NCI-H748 treated with DMSO at 0.1 percent for 48 hours (cell line): ENCODE results near the gene CD59.

ENCODE experiments used
- DNase-seq: peaks from one replicate; lab custom pipeline; 2025; lab: John Stamatoyannopoulos, UW

The CD59 gene

DNA sequence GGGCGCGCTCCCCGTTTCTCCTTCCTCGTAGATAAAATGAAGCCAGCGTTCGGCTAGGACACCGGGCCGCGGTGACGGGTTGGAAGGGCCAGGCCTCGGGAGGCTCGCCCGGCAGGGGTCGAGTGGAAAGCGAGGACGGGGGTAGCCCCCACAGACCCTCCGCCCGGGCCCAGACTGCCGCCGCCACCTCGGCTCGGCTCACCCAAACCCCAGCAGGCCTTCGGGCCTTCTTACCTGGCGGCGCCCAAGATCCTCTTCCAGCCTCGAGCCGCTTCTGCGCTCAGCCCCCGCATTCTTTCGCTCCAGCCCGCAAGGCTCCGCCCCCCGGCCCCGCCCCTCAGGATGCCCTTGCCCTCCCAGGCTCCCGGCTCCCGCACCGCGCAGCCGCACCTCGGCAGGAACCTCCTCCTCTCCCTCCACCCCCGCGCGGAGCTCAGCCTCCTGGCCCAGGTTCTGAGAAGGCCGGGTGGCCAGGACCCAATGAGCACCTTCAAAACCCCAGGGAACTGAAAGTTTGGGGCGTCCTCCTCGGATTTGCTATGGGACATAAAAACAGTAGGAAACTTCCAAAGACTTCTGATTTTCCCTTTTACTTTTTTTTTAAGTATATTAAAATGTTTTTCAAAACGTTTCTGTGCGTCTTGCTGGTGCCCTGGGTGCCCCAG, at the start of gene CD59:
Gene CD59, minus strand, starts transcription at position 276 of the 665 bp plus-strand sequence. CDS start 13,978 bp downstream, outside the sequence.
- peak; percentile 70 for DNase-seq

DNA sequence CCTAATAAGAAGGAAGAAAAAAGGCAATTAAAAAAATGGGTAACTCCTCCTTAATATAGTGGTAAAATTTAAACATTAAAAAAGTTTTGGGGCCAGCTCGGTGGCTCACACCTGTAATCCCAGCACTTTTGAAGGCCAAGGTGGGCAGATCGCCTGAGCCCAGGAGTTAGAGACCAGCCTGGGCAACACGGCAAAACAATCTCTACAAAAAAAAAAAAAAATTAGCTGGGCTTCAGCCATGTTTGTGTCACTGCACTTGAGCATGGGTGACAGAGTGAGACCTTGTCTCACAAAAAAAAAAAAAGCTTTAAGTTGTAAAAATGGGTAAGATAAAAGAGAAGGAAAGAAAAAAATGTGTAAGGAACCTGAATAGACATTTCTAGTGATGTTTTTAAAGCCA, 49.4 kb upstream of the CD59 start:
- DNase-seq, result no peak

DNA sequence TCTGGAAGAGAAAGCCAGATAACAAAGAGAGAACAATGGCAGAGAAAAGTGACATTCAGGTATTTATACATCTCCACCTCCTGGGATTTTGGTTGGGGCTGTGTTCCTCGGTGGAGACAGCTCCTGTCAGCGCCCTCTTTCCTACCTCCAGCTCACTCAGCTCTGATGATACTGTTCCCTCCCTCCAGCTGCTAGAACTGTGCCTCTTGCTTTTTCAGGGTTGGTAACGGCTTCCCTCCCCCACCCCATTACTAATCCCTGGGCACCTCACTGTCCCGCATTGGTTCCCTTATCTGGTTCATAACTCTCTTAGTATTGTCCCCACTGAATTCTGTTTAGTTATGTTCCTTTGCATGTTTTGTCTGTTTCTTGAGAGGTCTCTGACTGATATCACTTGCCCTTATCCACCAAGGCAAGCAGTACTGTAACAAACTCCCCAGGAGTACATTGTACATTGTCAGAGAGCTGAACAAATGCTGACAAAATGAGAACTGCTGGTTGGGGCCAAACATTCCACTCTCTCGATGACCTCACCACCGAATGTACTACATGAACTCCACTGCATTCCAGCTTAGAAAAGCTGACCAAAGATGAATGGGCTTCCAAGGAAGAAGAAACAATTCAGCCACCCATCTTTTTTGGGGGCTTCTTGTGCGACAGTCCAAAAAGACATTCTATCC, 43.8 kb upstream of the CD59 start:
- no peak for DNase-seq

- no peak for DNase-seq
These were observed 42.5 kb upstream of the CD59 start for GRCh38 chr11:33778675-33779074.

DNA sequence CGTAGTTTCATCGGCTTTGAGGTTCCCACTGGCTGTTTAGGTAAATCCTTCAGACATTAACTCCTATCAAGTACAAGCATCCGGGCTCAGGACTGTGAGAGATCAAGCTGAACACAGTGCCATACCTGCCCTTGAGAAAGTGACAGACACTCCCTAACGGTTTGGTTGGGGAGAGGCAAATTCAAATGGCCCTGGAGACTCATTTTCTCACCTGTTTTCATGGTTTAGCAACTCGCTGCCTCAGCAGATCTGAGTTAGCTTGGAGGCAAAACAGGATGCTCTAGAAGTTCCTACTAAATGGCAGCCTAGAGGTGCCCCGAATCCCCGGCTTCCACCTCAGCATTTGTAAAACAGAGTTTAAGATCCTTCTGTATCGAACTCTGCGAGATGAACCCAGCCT, 41.7 kb upstream of the CD59 start:
- no peak for DNase-seq

GRCh38 chr11:33775832-33776470, 39.7 kb upstream of the CD59 start:
- no peak for DNase-seq

- DNase-seq, result no peak
These were observed 39.2 kb upstream of the CD59 start for GRCh38 chr11:33775467-33775807.

DNA sequence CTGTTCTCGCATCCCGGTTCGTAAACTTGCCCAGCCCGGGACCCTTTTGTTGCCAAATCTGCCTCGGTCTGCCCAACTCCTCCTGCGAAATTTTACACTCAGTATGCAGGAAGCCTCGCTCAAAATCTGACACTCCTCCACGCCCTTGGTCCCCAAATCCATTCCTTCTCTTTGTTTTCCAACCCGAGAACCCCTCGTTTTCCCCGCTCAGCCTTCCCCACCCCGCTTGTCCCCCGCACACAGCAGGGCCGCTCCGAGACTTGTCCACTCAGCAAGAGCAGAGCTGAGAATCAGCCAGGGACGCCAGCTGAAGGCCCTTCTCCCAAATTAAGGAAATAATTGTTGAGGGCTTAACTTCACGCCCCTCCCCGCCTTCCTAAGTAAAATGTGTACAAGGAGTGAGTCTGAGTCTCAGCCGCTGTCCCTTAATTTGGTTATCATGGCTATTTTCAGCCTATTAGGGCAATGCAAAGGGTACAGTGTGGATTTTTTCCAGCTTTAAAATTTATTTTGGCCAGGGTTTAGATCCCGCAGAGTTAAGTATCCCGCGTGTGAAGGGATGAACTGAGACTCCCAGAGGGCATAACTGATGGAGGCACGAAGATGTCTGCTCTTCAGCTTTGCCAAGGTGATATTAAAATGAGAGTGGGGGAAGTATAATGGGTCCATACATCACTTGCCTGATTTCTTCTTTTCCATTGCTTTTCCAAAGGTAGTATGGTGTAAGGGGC, 38.7 kb upstream of the CD59 start:
- no peak for DNase-seq

DNA sequence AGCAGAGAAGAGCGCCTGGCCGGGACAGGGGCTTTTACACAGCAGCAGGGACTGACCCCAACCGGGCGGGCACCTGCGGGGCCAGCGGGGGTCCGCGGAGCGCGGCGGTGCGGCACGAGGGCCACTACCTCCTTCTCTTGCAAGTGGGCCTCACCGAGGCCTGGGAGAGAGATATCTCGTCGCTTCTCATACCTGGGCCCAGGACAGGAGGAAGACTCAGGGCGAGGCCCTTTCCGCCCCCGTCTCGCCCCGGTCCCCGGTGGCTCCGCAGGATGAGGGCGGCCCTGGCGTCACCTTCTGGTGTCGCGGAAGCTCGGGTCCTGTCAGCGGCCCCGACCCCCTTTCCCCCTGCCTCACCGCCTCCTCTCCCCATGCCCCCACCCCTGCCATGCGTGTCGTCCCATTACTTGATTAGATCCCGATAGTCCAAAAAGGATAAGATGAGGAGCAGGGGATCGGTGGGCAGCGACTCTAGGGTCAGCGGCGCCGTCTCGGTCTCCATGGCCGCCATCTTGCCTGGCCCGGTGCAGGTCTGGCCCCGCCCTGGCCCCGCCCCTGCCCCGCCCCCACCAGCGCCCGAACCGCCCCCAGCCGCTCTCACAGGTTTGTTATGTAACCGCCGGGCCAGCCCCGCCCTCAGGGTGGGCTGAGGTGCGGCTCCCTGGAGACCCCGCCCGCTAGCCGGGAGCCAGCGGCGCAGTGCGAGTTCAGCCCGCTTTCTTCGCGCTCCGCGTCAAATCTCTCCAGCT, 37.9 kb upstream of the CD59 start, which contains the start of gene FBXO3:
Gene FBXO3, minus strand, starts transcription at position 534 of the 749 bp plus-strand sequence. Its CDS starts 23 bp downstream, at position 511.
- peak; percentile 84 for DNase-seq

- no peak for DNase-seq
These were observed 37.3 kb upstream of the CD59 start for GRCh38 chr11:33773404-33773986.

DNA sequence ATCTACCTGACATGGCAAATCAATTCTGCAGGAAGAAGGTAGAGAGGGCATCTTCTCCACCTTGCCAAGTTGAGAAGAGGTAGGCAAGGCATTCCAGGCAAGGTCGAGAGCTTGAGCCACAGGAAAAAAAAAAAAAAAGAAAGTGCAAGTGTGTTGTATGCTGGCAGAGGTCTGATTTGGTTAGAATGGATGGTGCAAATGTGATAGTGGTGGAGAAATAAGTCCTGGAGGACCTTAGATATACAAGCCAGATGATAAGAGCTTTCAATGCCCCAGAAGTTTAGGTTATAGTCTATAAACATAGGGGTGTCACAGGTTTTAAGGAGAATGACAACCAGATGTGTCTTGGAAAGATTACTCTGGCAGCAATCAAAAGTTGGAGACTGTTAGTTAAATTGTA, 36.6 kb upstream of the CD59 start:
- DNase-seq, result no peak

DNA sequence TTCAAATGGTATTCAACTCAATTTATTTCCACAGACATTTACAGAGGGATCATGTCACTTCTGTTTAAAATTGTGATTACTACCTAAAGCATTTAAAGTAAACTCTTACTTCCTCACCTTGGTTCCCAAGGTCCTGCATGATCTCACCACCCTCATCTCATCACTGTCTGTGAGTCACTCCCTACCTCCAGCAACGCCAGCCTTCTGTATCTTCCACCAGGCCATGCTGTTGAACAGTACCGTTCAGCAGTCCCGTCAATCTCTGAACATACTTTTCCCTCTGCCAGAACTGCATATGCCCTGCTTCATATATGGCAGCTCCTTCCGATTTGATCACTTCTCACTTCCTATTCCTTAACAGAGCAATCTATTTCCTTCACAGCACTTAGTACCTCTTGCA, 36.1 kb upstream of the CD59 start:
- no peak for DNase-seq

- DNase-seq, result no peak
These were observed 34.0 kb upstream of the CD59 start for GRCh38 chr11:33770236-33770635.

- DNase-seq, result no peak
These were observed 33.3 kb upstream of the CD59 start for GRCh38 chr11:33769542-33769941.

- DNase-seq, result no peak
These were observed 31.4 kb upstream of the CD59 start for GRCh38 chr11:33767624-33768023.

DNA sequence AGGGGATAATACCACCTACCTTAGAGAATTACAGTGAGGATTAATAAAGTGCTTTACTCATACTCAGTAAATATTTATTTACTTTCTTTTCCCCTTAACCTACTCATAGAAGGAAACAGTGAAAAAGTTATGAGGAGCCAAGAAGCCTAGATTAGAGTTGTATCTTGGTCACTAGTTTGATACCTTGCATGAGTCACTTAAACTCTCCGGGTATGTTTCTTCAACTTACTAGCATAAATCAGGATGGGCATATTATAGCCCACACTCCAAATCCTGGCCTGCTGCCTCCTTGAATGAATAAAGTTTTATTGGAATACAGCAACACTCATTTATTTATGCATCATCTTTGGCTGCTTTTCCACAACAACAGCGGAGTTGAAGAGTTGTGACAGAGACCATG, 29.9 kb upstream of the CD59 start:
- DNase-seq, result no peak

- DNase-seq, result no peak
These were observed 25.2 kb upstream of the CD59 start for GRCh38 chr11:33761471-33761870.

GRCh38 chr11:33753304-33753967, 17.2 kb upstream of the CD59 start:
- no peak for DNase-seq

GRCh38 chr11:33751878-33752277, 15.7 kb upstream of the CD59 start:
- no peak for DNase-seq

- DNase-seq, result no peak
These were observed 11.8 kb upstream of the CD59 start for GRCh38 chr11:33747979-33748378.

DNA sequence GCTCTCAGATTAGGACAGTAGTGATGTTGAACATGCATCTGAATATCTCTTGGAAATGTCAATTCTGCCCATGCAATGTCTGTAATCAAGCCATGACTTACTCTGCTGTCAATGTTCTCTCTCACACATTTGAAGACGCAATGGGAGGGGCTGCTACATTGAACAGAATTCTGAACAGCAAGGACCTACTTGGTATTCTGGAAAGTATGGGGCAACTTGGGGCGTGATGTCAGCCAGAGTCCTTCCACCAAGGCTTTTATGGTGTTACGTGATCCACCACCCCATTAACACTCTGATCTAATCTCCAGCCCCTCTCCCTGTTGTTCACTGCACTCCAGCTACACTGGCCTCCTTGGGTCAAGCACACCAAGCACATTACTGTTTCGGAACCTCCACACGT, 7.1 kb upstream of the CD59 start:
- DNase-seq, result no peak
